Upper lobe of right lung (tissue), 1 donor: ENCODE measurements around the gene GPC3. TPM values are rescaled to one million over a fixed set of nuclear protein-coding genes. Genes with fewer than 3 reads are reported as not detected.

Experiments used
- ATAC-seq: fragments of 200-7000 bp; cut with Tn5 transposase; one replicate; pipeline ENCODE4 v1.9.1; 2020; ENCODE audit warnings: mild to moderate bottlenecking, moderate library complexity
- DNase-seq: peaks from one replicate; pipeline ENCODE4 v3.0.0-alpha.2; 2020
- H3K27ac ChIP-seq: fragments of 200-600 bp; one replicate; pipeline ENCODE4 v1.8.0; 2022
- H3K27me3 ChIP-seq: fragments of 200-600 bp; one replicate; pipeline ENCODE4 v1.8.0; 2022; ENCODE audit warnings: mild to moderate bottlenecking
- H3K36me3 ChIP-seq: fragments of 200-600 bp; one replicate; pipeline ENCODE4 v1.8.0; 2022
- H3K4me1 ChIP-seq: fragments of 200-600 bp; one replicate; pipeline ENCODE4 v1.8.0; 2022
- H3K4me3 ChIP-seq: fragments of 200-600 bp; one replicate; pipeline ENCODE4 v1.8.0; 2022; ENCODE audit warnings: mild to moderate bottlenecking
- H3K9me3 ChIP-seq: fragments of 200-600 bp; one replicate; pipeline ENCODE4 v1.8.0; 2022
- intact Hi-C: fragments of 100-400 bp; cut with DNase I; formaldehyde crosslinking; loops from one replicate; pipeline ENCODE4 v1.11.0; 2022
- total RNA-seq: library from RNA; stranded (reverse); fragmentation: NEBNext Ultra II Directional; extraction: Animal tissue kit (Norgen Biotek cat#: 25700); gene quantifications from one replicate; pipeline ENCODE4 v1.2.1, GENCODE V29; 2021
- TF ChIP-seq, protein P1 (sequence below): fragments of 200-600 bp; IDR thresholded peaks from one replicate; pipeline ENCODE4 v1.8.0; 2022; ENCODE audit warnings: antibody characterized with exemption
- donor health status: DM: no; HTN: yes; CAD: no; lungs with severe emphysema.

GPC3 gene
- total RNA-seq, 1 donor from 2014 or later: 67.7 TPM

- no peaks in the 10 kb centered on the region for H3K27me3 ChIP-seq
- no peak overlapping the region for H3K4me3 ChIP-seq
- H3K4me1 ChIP-seq: no peaks in the 10 kb centered on the region
- ATAC-seq (no peak), DNase-seq (no peak)
- TF ChIP-seq, protein P1, sequence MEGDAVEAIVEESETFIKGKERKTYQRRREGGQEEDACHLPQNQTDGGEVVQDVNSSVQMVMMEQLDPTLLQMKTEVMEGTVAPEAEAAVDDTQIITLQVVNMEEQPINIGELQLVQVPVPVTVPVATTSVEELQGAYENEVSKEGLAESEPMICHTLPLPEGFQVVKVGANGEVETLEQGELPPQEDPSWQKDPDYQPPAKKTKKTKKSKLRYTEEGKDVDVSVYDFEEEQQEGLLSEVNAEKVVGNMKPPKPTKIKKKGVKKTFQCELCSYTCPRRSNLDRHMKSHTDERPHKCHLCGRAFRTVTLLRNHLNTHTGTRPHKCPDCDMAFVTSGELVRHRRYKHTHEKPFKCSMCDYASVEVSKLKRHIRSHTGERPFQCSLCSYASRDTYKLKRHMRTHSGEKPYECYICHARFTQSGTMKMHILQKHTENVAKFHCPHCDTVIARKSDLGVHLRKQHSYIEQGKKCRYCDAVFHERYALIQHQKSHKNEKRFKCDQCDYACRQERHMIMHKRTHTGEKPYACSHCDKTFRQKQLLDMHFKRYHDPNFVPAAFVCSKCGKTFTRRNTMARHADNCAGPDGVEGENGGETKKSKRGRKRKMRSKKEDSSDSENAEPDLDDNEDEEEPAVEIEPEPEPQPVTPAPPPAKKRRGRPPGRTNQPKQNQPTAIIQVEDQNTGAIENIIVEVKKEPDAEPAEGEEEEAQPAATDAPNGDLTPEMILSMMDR: no peak
- no peaks in the 10 kb centered on the region for H3K9me3 ChIP-seq
- intact Hi-C loops: no loop called here
- no peaks in the 10 kb centered on the region for H3K36me3 ChIP-seq
- H3K27ac ChIP-seq: no peak overlapping the region
These were observed 105.4 kb downstream of the GPC3 start for GRCh38 chrX:133880032-133880443.

- no peak for DNase-seq
- TF ChIP-seq, protein P1: no peak
- H3K36me3 ChIP-seq: no peaks in the 10 kb centered on the region
- no peak for ATAC-seq
- no peaks in the 10 kb centered on the region for H3K4me1 ChIP-seq
- intact Hi-C loops: no loop called here
- H3K9me3 ChIP-seq: no peaks in the 10 kb centered on the region
- H3K27me3 ChIP-seq: no peaks in the 10 kb centered on the region
- no peak overlapping the region for H3K4me3 ChIP-seq
- H3K27ac ChIP-seq: no peak overlapping the region
These were observed 106.7 kb downstream of the GPC3 start for GRCh38 chrX:133878710-133879109.

DNA sequence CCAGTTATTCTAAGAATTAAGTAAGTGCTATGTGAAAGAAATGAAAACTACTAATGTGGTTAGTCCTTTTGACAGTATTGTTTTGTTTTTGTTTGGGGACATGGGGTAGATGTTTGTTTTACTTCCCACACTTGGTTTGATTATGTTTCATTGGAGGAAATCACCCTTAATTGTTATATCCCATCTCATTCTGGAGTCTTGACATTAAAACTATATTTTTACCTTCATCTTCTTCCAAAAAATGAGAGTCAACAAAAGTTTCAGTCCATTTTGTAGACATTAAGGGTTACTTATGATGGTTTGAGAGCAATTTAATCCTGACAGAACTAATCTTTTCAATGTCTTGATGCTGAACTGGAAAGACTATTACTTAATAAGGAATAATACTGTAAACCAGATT is 108.7 kb downstream of the GPC3 start:
- Histone ChIP-seq H3K36me3 (no peaks in the 10 kb centered on the region), H3K4me1 (no peaks in the 10 kb centered on the region), H3K27ac (no peak overlapping the region), H3K27me3 (no peaks in the 10 kb centered on the region), H3K9me3 (no peaks in the 10 kb centered on the region), H3K4me3 (no peak overlapping the region)
- DNase-seq: no peak
- intact Hi-C loops: no loop called here
- TF ChIP-seq, protein P1: no peak
- no peak for ATAC-seq

DNA sequence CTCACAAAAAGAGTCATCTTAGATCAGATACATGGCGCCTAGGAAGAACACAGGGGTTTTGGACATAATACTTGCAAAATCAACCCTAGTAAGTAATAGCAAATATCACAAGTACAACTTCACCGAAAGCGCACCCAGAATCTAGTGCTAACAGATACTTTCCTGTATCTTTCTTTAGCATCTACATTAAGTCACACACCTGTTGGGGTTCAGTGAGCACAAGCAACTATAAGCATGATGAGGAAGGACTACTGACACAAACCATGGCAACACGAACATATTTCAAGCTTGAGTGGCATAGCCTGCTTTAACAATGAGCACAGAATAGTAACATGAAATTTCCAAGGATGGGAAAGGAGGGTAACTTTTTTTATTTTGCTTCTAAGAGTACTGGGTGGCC is 116.1 kb downstream of the GPC3 start:
- Histone ChIP-seq H3K36me3 (no peaks in the 10 kb centered on the region), H3K4me3 (no peak overlapping the region), H3K9me3 (no peaks in the 10 kb centered on the region), H3K4me1 (no peaks in the 10 kb centered on the region), H3K27ac (no peak overlapping the region), H3K27me3 (no peaks in the 10 kb centered on the region)
- DNase-seq (no peak), ATAC-seq (no peak)
- TF ChIP-seq, protein P1: no peak
- intact Hi-C loops: no loop called here

DNA sequence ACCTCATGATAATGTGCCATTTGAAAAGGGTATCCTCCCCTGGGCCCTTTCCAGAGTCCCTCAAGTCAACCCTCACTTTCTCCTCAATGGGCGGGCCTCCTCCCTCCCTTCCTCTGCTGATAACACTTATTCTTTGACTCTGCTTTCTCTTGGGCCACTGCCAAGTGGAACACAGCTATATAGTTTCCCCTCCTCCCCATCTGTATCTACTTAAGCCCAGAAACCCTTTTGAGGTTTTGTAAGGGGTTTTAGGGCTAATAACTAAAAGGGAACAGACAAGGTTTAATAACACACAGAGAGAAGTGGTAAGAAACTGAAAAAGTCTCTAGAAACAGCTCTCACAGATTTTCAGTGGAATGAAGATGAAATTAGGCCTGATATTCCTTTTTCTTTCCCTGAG is 116.7 kb downstream of the GPC3 start:
- Histone ChIP-seq H3K27me3 (no peaks in the 10 kb centered on the region), H3K36me3 (no peaks in the 10 kb centered on the region), H3K4me3 (no peak overlapping the region), H3K4me1 (no peaks in the 10 kb centered on the region), H3K27ac (no peak overlapping the region), H3K9me3 (no peaks in the 10 kb centered on the region)
- intact Hi-C loops: no loop called here
- TF ChIP-seq, protein P1: no peak
- ATAC-seq (no peak), DNase-seq (no peak)

GRCh38 chrX:133868250-133868649 is 117.1 kb downstream of the GPC3 start:
- Histone ChIP-seq H3K4me3 (no peak overlapping the region), H3K27ac (no peak overlapping the region), H3K27me3 (no peaks in the 10 kb centered on the region), H3K4me1 (no peaks in the 10 kb centered on the region), H3K9me3 (no peaks in the 10 kb centered on the region), H3K36me3 (no peaks in the 10 kb centered on the region)
- TF ChIP-seq, protein P1: no peak
- DNase-seq (no peak), ATAC-seq (no peak)
- intact Hi-C loops: no loop called here
